Measurements from ENCODE around the gene SLC2A9.

DNA sequence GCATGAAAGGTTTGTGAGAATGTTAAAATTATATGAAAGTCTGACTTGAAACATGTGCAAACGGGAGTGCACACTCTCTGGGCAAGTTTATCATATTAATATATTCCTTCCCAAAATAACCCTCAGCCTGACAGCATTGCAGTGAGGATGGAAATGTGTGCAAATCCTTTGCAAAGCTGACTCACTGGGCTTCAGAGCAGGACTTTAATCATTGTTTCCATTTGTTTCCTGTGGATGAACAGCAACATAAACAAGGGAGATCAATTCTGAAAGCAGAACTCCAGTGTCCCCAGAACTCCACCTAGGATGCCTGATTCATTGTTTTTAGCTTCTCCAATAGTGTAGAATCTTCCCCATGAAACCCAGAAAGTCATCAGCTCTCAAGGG, 32.9 kb downstream of the SLC2A9 start:
- TF ChIP-seq, protein P1, sequence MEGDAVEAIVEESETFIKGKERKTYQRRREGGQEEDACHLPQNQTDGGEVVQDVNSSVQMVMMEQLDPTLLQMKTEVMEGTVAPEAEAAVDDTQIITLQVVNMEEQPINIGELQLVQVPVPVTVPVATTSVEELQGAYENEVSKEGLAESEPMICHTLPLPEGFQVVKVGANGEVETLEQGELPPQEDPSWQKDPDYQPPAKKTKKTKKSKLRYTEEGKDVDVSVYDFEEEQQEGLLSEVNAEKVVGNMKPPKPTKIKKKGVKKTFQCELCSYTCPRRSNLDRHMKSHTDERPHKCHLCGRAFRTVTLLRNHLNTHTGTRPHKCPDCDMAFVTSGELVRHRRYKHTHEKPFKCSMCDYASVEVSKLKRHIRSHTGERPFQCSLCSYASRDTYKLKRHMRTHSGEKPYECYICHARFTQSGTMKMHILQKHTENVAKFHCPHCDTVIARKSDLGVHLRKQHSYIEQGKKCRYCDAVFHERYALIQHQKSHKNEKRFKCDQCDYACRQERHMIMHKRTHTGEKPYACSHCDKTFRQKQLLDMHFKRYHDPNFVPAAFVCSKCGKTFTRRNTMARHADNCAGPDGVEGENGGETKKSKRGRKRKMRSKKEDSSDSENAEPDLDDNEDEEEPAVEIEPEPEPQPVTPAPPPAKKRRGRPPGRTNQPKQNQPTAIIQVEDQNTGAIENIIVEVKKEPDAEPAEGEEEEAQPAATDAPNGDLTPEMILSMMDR (IDR thresholded peaks at IDR 0.05; ENCODE audit: poor library complexity) = no peak
- no peak for TF ChIP-seq EZH2 (IDR thresholded peaks at IDR 0.05; ENCODE audit: borderline replicate concordance)

All from hepatocyte (in vitro differentiated cells).